K562 (cell line): ENCODE measurements around the gene TRPC1. TPM values are rescaled to one million over a fixed set of nuclear protein-coding genes. Genes with fewer than 3 reads are reported as not detected.

Experiments used
- ATAC-seq: fragments of 200-7000 bp; cut with Tn5 transposase; 3 replicates; pipeline ENCODE4 v1.9.1; 2020; ENCODE audit warnings: moderate library complexity
- BruUV-seq: library from RNA; stranded (reverse); fragments of 400-500 nt; replicated peaks from 2 replicates; lab custom pipeline; 2021; lab: Mats Ljungman, UMichigan
- CTCF ChIA-PET: fragments of 300-600 bp; formaldehyde crosslinking; extraction: SDS; loops from one replicate; lab custom pipeline; 2021; ENCODE audit warnings: low intra/inter-chr PET ratio; lab: Yijun Ruan, JAX
- POLR2A ChIA-PET: fragments of 300-600, 350-650 bp; sonication (Branson Sonifier 250); formaldehyde crosslinking; extraction: SDS; loops from one replicate; lab custom pipeline; 2021; ENCODE audit warnings: antibody characterized with exemption, inconsistent platforms; lab: Yijun Ruan, JAX
- DNase-seq, 4 experiments: peaks; one replicate each; pipeline versions ENCODE4 v3.0.0 to v3.0.0-alpha.2; 2011 to 2018; ENCODE audit warnings: low spot score in 3 of 4, mixed read lengths in 3 of 4; ENCODE audit errors: extremely low read depth in 1 of 4
- FAIRE-seq: peaks from 2 replicates; lab custom pipeline; 2011; peaks lifted over from hg19 to GRCh38; lab: Jason Lieb, UNC
- H2AFZ ChIP-seq: 2 replicates; pipeline ENCODE4 v1.6.0; 2011; ENCODE audit warnings: low read depth, low read length, control low read depth, inconsistent platforms
- H3K27ac ChIP-seq: fragments of 200-600 bp; 3 replicates; pipeline ENCODE4 v1.8.0; 2011; ENCODE audit warnings: low read depth, mild to moderate bottlenecking, control low read depth, inconsistent platforms, low read length, moderate library complexity, mixed read lengths; ENCODE audit errors: extremely low read depth
- H3K27me3 ChIP-seq, 2 experiments: fragments of 300-600 bp in 1 of 2; 2 replicates in 1 of 2; 3 replicates in 1 of 2; pipeline versions ENCODE4 v1.6.0 to v1.8.0; 2011; ENCODE audit warnings: inconsistent platforms in 2 of 2, low read length in 2 of 2, mild to moderate bottlenecking in 1 of 2, mixed read lengths in 1 of 2, moderate library complexity in 1 of 2; ENCODE audit not compliant: control insufficient read depth in 2 of 2, insufficient read depth in 2 of 2
- H3K36me3 ChIP-seq: fragments of 300-600 bp; 3 replicates; pipeline ENCODE4 v1.8.0; 2011; ENCODE audit warnings: mild to moderate bottlenecking, low read length, inconsistent platforms; ENCODE audit not compliant: control insufficient read depth, insufficient read depth
- H3K4me1 ChIP-seq, 2 experiments: fragments of 200-600 bp in 1 of 2; replicated peaks in 1 of 2; 2 replicates in 1 of 2; 3 replicates in 1 of 2; pipeline versions ENCODE4 v1.5.1 to v1.8.0; 2011; ENCODE audit warnings: inconsistent platforms in 2 of 2, low read length in 2 of 2, mild to moderate bottlenecking in 1 of 2, mixed read lengths in 1 of 2, moderate library complexity in 1 of 2; ENCODE audit not compliant: control insufficient read depth in 2 of 2, insufficient read depth in 2 of 2
- H3K4me2 ChIP-seq: 2 replicates; pipeline ENCODE4 v1.6.1; 2011; ENCODE audit warnings: low read length, control low read depth, inconsistent platforms, mixed read lengths; ENCODE audit not compliant: insufficient read depth
- H3K4me3 ChIP-seq: fragments of 200-600 bp; sonication (generic), shearing (Covaris generic); 2 replicates; pipeline ENCODE4 v1.5.1; 2016; ENCODE audit warnings: control low read depth, inconsistent platforms
- H3K79me2 ChIP-seq: fragments of 200-600 bp; 3 replicates; pipeline ENCODE4 v1.8.0; 2011; ENCODE audit warnings: low read length, inconsistent platforms; ENCODE audit not compliant: control insufficient read depth, insufficient read depth
- H3K9ac ChIP-seq, 2 experiments: 2 replicates each; pipeline versions ENCODE4 v1.6.0 to v1.6.1; 2011; ENCODE audit warnings: low read depth in 2 of 2, low read length in 2 of 2, control low read depth in 1 of 2, inconsistent platforms in 1 of 2, mild to moderate bottlenecking in 1 of 2, mixed read lengths in 1 of 2; ENCODE audit not compliant: insufficient read depth in 1 of 2
- H3K9me1 ChIP-seq: one replicate; pipeline ENCODE4 v1.6.0; 2011; ENCODE audit warnings: inconsistent platforms, mild to moderate bottlenecking, low read length, moderate library complexity; ENCODE audit not compliant: control insufficient read depth, insufficient read depth
- H3K9me3 ChIP-seq: replicated peaks from 2 replicates; pipeline ENCODE4 v1.5.1; 2011; ENCODE audit warnings: low read depth, low read length, inconsistent platforms; ENCODE audit not compliant: control insufficient read depth, insufficient read depth
- H4K20me1 ChIP-seq: replicated peaks from 2 replicates; pipeline ENCODE4 v1.6.1; 2011; ENCODE audit warnings: low read length, inconsistent platforms, mixed read lengths; ENCODE audit not compliant: control insufficient read depth, insufficient read depth
- ARID1B ChIP-seq: fragments of 450-650 bp; IDR thresholded peaks from 2 replicates; pipeline ENCODE4 v1.6.1; 2016; ENCODE audit warnings: antibody characterized with exemption, mild to moderate bottlenecking, inconsistent platforms
- CREM ChIP-seq: IDR thresholded peaks from 2 replicates; pipeline ENCODE4 v1.6.1; 2014; ENCODE audit warnings: antibody characterized with exemption, low read depth
- HMG20B ChIP-seq: fragments of 250-450 bp; sonication (Bioruptor Pico); IDR thresholded peaks from 2 replicates; pipeline ENCODE4 v1.5.0; 2021; ENCODE audit warnings: mild to moderate bottlenecking
- MXD1 ChIP-seq: fragments of 250-450 bp; sonication (Bioruptor Pico); IDR thresholded peaks from 2 replicates; pipeline ENCODE4 v1.8.0; 2021; ENCODE audit warnings: borderline replicate concordance, mild to moderate bottlenecking, moderate library complexity; ENCODE audit not compliant: poor library complexity, severe bottlenecking
- NCOR1 ChIP-seq: fragments of 450-650 bp; IDR thresholded peaks from 2 replicates; pipeline ENCODE4 v1.6.1; 2016; ENCODE audit warnings: mild to moderate bottlenecking, moderate library complexity
- RHOXF2B ChIP-seq: fragments of 250-450 bp; sonication (Bioruptor Pico); conservative IDR thresholded peaks from 2 replicates; pipeline ENCODE4 v1.5.1; 2021
- RREB1 ChIP-seq: fragments of 250-450 bp; sonication (Bioruptor Pico); IDR thresholded peaks from 2 replicates; pipeline ENCODE4 v1.4.0; 2020
- SMARCA4 ChIP-seq: fragments of 450-650 bp; IDR thresholded peaks from 2 replicates; pipeline ENCODE4 v1.6.1; 2016
- XRCC3 ChIP-seq: fragments of 450-650 bp; IDR thresholded peaks from 2 replicates; pipeline ENCODE4 v1.6.1; 2017; ENCODE audit warnings: mild to moderate bottlenecking, moderate library complexity
- ZNF174 ChIP-seq: fragments of 250-450 bp; sonication (Bioruptor Pico); IDR thresholded peaks from 2 replicates; pipeline ENCODE4 v1.4.0; 2020; ENCODE audit warnings: mild to moderate bottlenecking
- ZNF740 ChIP-seq, 3 experiments: fragments of 200-800 bp in 1 of 3; sonication (Bioruptor generic) in 1 of 3; sonication (generic) in 1 of 3; formaldehyde crosslinking in 1 of 3; IDR thresholded peaks; 2 replicates each; pipeline versions ENCODE4 v1.6.1 to v1.8.0; 2016 to 2022; ENCODE audit warnings: mild to moderate bottlenecking in 2 of 3, missing compliant biosample characterization in 2 of 3, missing genetic modification characterization in 2 of 3, missing genetic modification reagents in 1 of 3
- ZNF77 ChIP-seq: fragments of 250-450 bp; sonication (Bioruptor Pico); IDR thresholded peaks from 2 replicates; pipeline ENCODE4 v1.5.0; 2020
- WGBS: fragments of 100-300 bp; shearing (Covaris generic); methylation state at CpG from one replicate; pipeline ENCODE4 v1.1.6; 2016; ENCODE audit warnings: low coverage, mixed read lengths; ENCODE audit not compliant: insufficient coverage; ENCODE audit errors: missing lambda C conversion rate; 5-methylcytosine and 5-hydroxymethylcytosine counted together
- in situ Hi-C: fragments of 300-500 bp; cut with MboI; formaldehyde crosslinking; loops from 4 replicates; pipeline ENCODE4 v1.15.0; 2018; ENCODE audit warnings: inconsistent platforms, mixed read lengths
- intact Hi-C: fragments of 100-400 bp; cut with micrococcal nuclease; formaldehyde crosslinking; loops from 2 replicates; pipeline ENCODE4 v1.14.2; 2022
- polyA plus RNA-seq, 8 experiments: library from polyadenylated mRNA; depleted of rRNA in 4 of 8; stranded (reverse) in 5 of 8; unstranded in 3 of 8; fragments of >200 nt; fragmentation: Nextera tagmentation in 2 of 8; fragmentation: Illumina TruSeq in 1 of 8; extraction: Ambion mirVana in 2 of 8; extraction: Trizol in 1 of 8; gene quantifications; 2 replicates each; pipeline versions ENCODE4 v1.2.1 to v1.2.3, GENCODE V29; 2011 to 2014; ENCODE audit warnings: inconsistent platforms in 1 of 8, missing spikeins in 1 of 8
- total RNA-seq, 7 experiments: library from RNA; depleted of rRNA in 6 of 7; stranded (reverse); fragments of >200 nt in 6 of 7; fragmentation: Illumina TruSeq in 2 of 7; extraction: Trizol in 2 of 7; gene quantifications; 2 replicates each; pipeline versions ENCODE4 v1.2.1 to v1.2.3, GENCODE V29; 2011 to 2021; ENCODE audit warnings: low replicate concordance in 1 of 7

TRPC1 gene
- total and polyA plus RNA-seq, 9 of the 15 experiments (the other 6 are each of a cell fraction or from before 2014, with no cell fraction given): 1.4 to 6.5 (median 3.0) TPM

GRCh38 chr3:142817897-142818296, 94.1 kb downstream of the TRPC1 start (continued):
- TF ChIP-seq SMARCA4 (peak; percentile 27; the same call in 1 of the 2 replicates), ZNF740 (CRISPR knock-in tag; IDR thresholded peaks at IDR 0.05) (no peak), ZNF740 (tag; IDR thresholded peaks at IDR 0.05) (no peak), ARID1B (peak; percentile 51), CREM (0 out of 2 replicates have a peak, but pooled peaks have one; percentile 19), HMG20B (CRISPR knock-in tag) (no peak)

- WGBS: 27% methylated on average over 9 of the region's 9 CpGs
- FAIRE-seq (peak; percentile 19), DNase-seq (peak in 1 of 4 experiments; percentile 23), ATAC-seq (peak; percentile 58; the same call in 2 of the 3 replicates)
- CTCF ChIA-PET: no interaction called here
- Histone ChIP-seq H3K9ac (no peak overlapping the region), H3K36me3 (no peaks in the 10 kb centered on the region), H3K9me3 (no peaks in the 10 kb centered on the region), H3K4me2 (no peak overlapping the region), H3K27me3 (peaks cover 0 to 5% of the 10 kb centered on the region in 2 experiments; a peak in 1 of 5 replicates), H4K20me1 (no peaks in the 10 kb centered on the region), H3K79me2 (no peaks in the 10 kb centered on the region), H3K4me1 (peaks cover 0 to 10% of the 10 kb centered on the region in 2 experiments; a peak in 3 of 5 replicates), H3K27ac (no peak overlapping the region), H3K9me1 (no peaks in the 10 kb centered on the region), H2AFZ (peak overlapping the region; percentile 47; the same call in 1 of the 2 replicates), H3K4me3 (no peak overlapping the region)
- no TSS peak for BruUV-seq
- intact Hi-C loops (no loop called here), in situ Hi-C loops (no loop called here)
- POLR2A ChIA-PET: no interaction called here
- TF ChIP-seq NCOR1 (no peak), XRCC3 (no peak), RHOXF2B (CRISPR knock-in tag) (no peak), ZNF174 (CRISPR knock-in tag) (no peak), MXD1 (CRISPR knock-in tag) (no peak), ZNF77 (CRISPR knock-in tag) (no peak), RREB1 (CRISPR knock-in tag) (no peak)
Observed at GRCh38 chr3:142818651-142819050, 94.8 kb downstream of the TRPC1 start.
